ENCODE results near the gene HLTF.

The HLTF gene

DNA sequence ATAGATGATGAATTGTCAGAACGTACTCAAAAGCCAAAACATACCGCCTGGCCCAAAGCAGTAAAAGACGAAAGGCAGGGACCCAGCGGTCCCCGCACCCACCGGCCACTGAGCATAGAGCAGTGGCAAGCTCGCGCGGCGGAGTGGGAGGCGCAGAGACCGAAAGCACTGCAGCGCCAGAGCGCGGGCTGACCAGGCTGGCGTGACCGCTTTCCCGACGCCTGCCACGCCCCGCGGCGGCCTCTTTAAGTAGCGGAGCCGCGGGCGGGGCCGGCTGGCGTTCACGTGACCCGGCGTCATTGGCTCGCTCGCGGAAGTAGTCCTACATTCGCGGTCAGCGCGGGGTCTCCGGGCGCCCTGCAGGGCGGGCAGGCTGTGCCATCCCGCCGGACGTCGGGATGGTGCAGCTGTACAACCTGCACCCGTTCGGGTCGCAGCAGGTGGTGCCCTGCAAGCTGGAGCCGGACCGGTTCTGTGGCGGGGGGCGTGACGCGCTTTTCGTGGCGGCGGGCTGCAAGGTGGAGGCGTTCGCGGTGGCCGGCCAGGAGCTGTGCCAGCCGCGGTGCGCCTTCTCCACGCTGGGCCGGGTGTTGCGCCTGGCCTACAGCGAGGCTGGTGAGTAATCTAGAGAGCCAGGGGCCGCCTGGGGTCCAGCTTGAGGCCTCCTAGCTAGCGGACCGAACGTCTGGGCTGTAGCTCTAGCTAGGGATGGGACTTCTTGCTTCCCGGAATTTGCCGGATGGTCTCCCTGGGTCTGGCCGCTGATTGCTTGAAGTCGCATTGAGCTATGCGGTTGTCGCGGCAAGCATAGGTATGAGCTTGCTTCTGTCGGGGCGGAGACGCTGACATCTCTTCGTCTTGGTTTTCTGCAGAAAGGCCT lies 43.2 kb upstream of the HLTF start, which contains the start of gene HPS3:
Gene HPS3 (plus strand): TSS at position 313 of the 880 bp plus-strand sequence. CDS start 86 bp downstream, at position 399.
- TF ChIP-seq CTCF (conservative IDR thresholded peaks at IDR 0.05; ENCODE audit: low read depth, low read length), result no peak
- no peaks in the 10 kb centered on the region for H4K20me1 ChIP-seq (ENCODE audit: insufficient read depth)
- H3K4me3 ChIP-seq (IDR thresholded peaks at IDR 0.05; ENCODE audit: insufficient read depth, low read depth, low read length), result peak within 1 kb of the TSS; percentile 14
- H3K9ac ChIP-seq, result peak within 1 kb of the TSS; percentile 70
- peak within 1 kb of the TSS; percentile 89 for H2AFZ ChIP-seq (ENCODE audit: low read depth)
- H3K79me2 ChIP-seq (ENCODE audit: insufficient read depth, low read depth), result peaks cover 42% of the 10 kb centered on the region
- peak within 1 kb of the TSS; percentile 62 for H3K27ac ChIP-seq
- H3K36me3 ChIP-seq (ENCODE audit: insufficient read depth), result no peaks in the 10 kb centered on the region
- H3K4me2 ChIP-seq, result peak within 1 kb of the TSS; percentile 88
- no peaks in the 10 kb centered on the region for H3K27me3 ChIP-seq (ENCODE audit: insufficient read depth, low read depth)
- peaks cover 49% of the 10 kb centered on the region for H3K4me1 ChIP-seq (ENCODE audit: low read depth, poor library complexity, severe bottlenecking)

GRCh38 chr3:149128821-149129220 lies 42.5 kb upstream of the HLTF start:
- no peaks in the 10 kb centered on the region for H3K36me3 ChIP-seq (ENCODE audit: insufficient read depth)
- no peaks in the 10 kb centered on the region for H4K20me1 ChIP-seq (ENCODE audit: insufficient read depth)
- H3K79me2 ChIP-seq (ENCODE audit: insufficient read depth, low read depth), result peaks cover 38% of the 10 kb centered on the region
- H3K27me3 ChIP-seq (ENCODE audit: insufficient read depth, low read depth), result no peaks in the 10 kb centered on the region
- H3K4me1 ChIP-seq (ENCODE audit: low read depth, poor library complexity, severe bottlenecking), result peaks cover 42% of the 10 kb centered on the region
- H3K4me2 ChIP-seq, result peak overlapping the region; percentile 88
- H2AFZ ChIP-seq (ENCODE audit: low read depth), result peak overlapping the region; percentile 89
- peak overlapping the region; percentile 62; the same call in 1 of the 2 replicates for H3K27ac ChIP-seq
- H3K9ac ChIP-seq, result peak overlapping the region; percentile 70; the same call in 1 of the 2 replicates
- H3K4me3 ChIP-seq (IDR thresholded peaks at IDR 0.05; ENCODE audit: insufficient read depth, low read depth, low read length), result peak overlapping the region; percentile 14
- no peak for TF ChIP-seq CTCF (conservative IDR thresholded peaks at IDR 0.05; ENCODE audit: low read depth, low read length)

GRCh38 chr3:149122721-149123578 lies 36.6 kb upstream of the HLTF start:
- no peak overlapping the region for H3K27ac ChIP-seq
- no peak overlapping the region for H3K4me2 ChIP-seq

More at GRCh38 chr3:149122721-149123578, 36.6 kb upstream of the HLTF start:
- no peaks in the 10 kb centered on the region for H3K79me2 ChIP-seq (ENCODE audit: insufficient read depth, low read depth)
- no peaks in the 10 kb centered on the region for H3K27me3 ChIP-seq (ENCODE audit: insufficient read depth, low read depth)
- peaks cover 12% of the 10 kb centered on the region for H3K4me1 ChIP-seq (ENCODE audit: low read depth, poor library complexity, severe bottlenecking)
- H3K4me3 ChIP-seq (IDR thresholded peaks at IDR 0.05; ENCODE audit: insufficient read depth, low read depth, low read length), result no peak overlapping the region
- no peaks in the 10 kb centered on the region for H4K20me1 ChIP-seq (ENCODE audit: insufficient read depth)
- no peak for TF ChIP-seq CTCF (conservative IDR thresholded peaks at IDR 0.05; ENCODE audit: low read depth, low read length)
- H3K9ac ChIP-seq, result no peak overlapping the region; the same call in 1 of the 2 replicates
- no peaks in the 10 kb centered on the region for H3K36me3 ChIP-seq (ENCODE audit: insufficient read depth)
- H2AFZ ChIP-seq (ENCODE audit: low read depth), result no peak overlapping the region
